Activated CD4-positive, alpha-beta T cell treated with anti-CD3 and anti-CD28 coated beads for 36 hours (primary cell): ENCODE results near the gene RNF39. TPM values are rescaled to one million over a fixed set of nuclear protein-coding genes. Genes with fewer than 3 reads are reported as not detected.

Experiments used
- ATAC-seq: fragments of 200-7000 bp; cut with Tn5 transposase; one replicate; pipeline ENCODE4 v1.10.0; 2021; ENCODE audit warnings: mild to moderate bottlenecking, moderate library complexity
- CTCF ChIA-PET: fragments of 350-600 bp; sonication (Branson Sonifier 250); formaldehyde crosslinking; loops from one replicate; lab custom pipeline; 2021; ENCODE audit warnings: antibody characterized with exemption; lab: Charles Lee
- POLR2A ChIA-PET: fragments of 350-600 bp; sonication (Branson Sonifier 250); formaldehyde crosslinking; loops from one replicate; lab custom pipeline; 2021; ENCODE audit warnings: antibody characterized with exemption, inconsistent platforms; lab: Charles Lee
- DNase-seq: peaks from one replicate; pipeline ENCODE4 v3.0.0-alpha.2; 2020
- H3K27ac Mint-ChIP-seq: one replicate; pipeline ENCODE4 v1.8.0; 2021; ENCODE audit warnings: mixed read lengths
- H3K27me3 Mint-ChIP-seq: one replicate; pipeline ENCODE4 v1.8.0; 2021; ENCODE audit warnings: mixed read lengths
- H3K36me3 Mint-ChIP-seq: one replicate; pipeline ENCODE4 v1.8.0; 2021; ENCODE audit warnings: low read depth, mixed read lengths
- H3K4me1 Mint-ChIP-seq: one replicate; pipeline ENCODE4 v1.8.0; 2021; ENCODE audit warnings: mixed read lengths
- H3K4me3 Mint-ChIP-seq: one replicate; pipeline ENCODE4 v1.8.0; 2021; ENCODE audit warnings: mild to moderate bottlenecking, moderate library complexity, mixed read lengths
- H3K9me3 Mint-ChIP-seq: one replicate; pipeline ENCODE4 v1.8.0; 2021; ENCODE audit warnings: low read depth, mixed read lengths
- intact Hi-C, 2 experiments: fragments of 100-400 bp; cut with DNase I in 1 of 2; cut with micrococcal nuclease in 1 of 2; formaldehyde crosslinking; loops; one replicate each; pipeline versions ENCODE4 v1.14.2 to v1.15.1; 2022 to 2024; cut with DNase I, micrococcal nuclease
- total RNA-seq, 2 experiments: library from RNA; stranded (reverse); gene quantifications; one replicate each; pipeline ENCODE4 v1.2.3, GENCODE V29; 2021

The RNF39 gene
- total RNA-seq, 2 experiments from 2014 or later, result not detected

DNA sequence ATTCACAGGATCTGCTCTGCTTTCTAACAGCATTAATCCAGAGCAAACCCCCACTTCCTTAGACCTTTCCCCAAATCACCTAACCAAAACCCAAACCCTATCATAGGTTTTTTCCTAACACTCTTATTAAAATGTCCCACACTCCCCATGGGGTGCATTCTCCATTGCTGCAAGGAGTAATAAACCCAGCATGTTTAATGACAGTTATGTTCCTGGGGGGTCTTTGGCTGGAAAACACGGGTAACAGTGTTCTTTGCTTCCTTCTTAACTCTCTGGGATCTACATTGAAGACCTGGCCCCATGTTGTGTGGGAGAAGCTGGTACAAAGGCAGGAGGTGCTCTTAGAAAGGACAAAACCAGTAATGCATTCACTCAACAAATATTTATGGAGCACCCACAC is 21.3 kb upstream of the RNF39 start:
- Mint-ChIP-seq H3K27ac (no peak overlapping the region), H3K27me3 (peaks cover 62% of the 10 kb centered on the region), H3K4me3 (no peak overlapping the region), H3K4me1 (peaks cover 30% of the 10 kb centered on the region), H3K36me3 (no peaks in the 10 kb centered on the region), H3K9me3 (no peaks in the 10 kb centered on the region)
- no peak for DNase-seq
- ATAC-seq, result no peak
- intact Hi-C loops, result no loop called here
- CTCF ChIA-PET, result interaction anchor here (0.6 to 0.8 kb wide), 2 partner anchors 9 to 182 kb away, joined by 3 read pairs; no protein-coding TSS in a partner anchor
- POLR2A ChIA-PET, result no interaction called here

DNA sequence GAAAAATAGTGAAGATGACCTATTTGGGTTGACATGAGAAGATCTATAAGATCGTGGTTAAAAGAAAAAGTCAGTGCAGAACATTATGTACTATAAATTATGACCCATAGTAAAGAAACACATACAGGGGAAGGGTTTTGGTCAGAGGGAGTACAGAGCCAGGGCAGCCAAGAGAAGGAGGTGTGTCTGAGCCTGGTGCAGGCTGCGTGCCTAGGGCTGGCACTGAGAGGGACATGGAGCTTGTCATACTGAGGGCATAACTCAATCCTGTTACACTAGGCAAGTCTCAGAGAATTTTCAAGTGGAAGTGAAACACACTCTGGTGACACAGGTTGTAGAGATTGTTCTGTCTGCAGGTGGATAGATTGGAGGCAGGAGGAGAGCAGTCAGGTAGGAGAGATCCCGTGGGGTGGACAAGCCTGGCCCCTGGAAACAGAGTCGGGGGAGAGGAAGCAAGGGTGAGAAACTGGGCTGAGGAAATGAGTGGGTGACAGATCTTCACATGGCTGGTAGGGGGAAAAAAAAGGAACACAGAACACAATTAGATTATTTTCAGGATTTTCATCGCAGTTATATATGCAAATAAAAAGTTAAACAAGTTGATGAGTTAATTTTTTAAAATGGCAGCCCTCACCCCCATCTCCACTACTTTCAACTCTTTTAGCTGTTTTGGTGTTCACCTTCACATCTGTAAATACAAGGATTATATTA is 18.5 kb upstream of the RNF39 start:
- Mint-ChIP-seq H3K27me3 (peaks cover 60% of the 10 kb centered on the region), H3K36me3 (no peaks in the 10 kb centered on the region), H3K9me3 (no peaks in the 10 kb centered on the region), H3K4me3 (no peak overlapping the region), H3K27ac (no peak overlapping the region), H3K4me1 (peaks cover 13% of the 10 kb centered on the region)
- no peak for DNase-seq
- no peak for ATAC-seq
- intact Hi-C loops, result no loop called here
- CTCF ChIA-PET, result interaction anchor here (0.8 to 2.3 kb wide), 4 partner anchors 9 to 58 kb away, joined by 3 to 8 read pairs (median 4); no protein-coding TSS in a partner anchor
- POLR2A ChIA-PET, result no interaction called here

DNA sequence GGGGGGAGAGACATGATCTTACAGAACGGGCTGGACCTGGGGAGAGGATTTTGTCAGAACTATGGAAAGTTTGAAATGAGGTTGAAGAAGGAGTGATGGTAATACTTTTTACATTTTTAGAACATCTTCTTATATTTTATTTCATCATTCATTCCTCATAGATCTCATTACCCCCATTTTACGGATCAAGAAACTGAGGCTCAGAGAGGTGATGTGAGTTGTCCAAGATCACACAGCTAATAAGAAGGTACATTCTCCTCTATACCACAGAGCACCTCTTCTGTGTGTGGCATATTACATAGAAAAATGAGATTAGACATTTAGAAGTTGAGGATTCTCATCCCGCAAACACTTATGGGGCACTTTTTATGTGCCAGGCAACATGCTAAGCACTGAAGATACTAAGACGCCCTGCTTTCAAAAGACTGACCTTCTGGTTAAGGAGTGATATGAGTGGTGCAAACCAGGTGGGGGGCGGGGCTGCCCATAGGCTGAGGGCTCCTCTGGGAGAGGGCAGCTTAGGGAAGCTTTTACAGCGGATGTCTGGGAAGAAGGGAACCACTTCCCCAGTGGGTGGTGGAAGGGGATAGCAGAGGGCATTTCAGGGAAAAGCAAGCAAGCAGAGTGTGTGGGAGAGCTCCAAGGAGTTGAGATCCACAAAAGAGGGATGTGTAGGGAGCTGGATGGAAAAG is 17.4 kb upstream of the RNF39 start:
- Mint-ChIP-seq H3K36me3 (no peaks in the 10 kb centered on the region), H3K4me1 (peaks cover 7% of the 10 kb centered on the region), H3K27me3 (peaks cover 53% of the 10 kb centered on the region), H3K4me3 (no peak overlapping the region), H3K9me3 (no peaks in the 10 kb centered on the region), H3K27ac (no peak overlapping the region)
- ATAC-seq (no peak), DNase-seq (no peak)
- intact Hi-C loops, result no loop called here
- ChIA-PET CTCF (interaction anchor here (1.1 to 2.3 kb wide), 3 partner anchors 10 to 57 kb away, joined by 3 to 8 read pairs (median 3); no protein-coding TSS in a partner anchor), POLR2A (no interaction called here)

DNA sequence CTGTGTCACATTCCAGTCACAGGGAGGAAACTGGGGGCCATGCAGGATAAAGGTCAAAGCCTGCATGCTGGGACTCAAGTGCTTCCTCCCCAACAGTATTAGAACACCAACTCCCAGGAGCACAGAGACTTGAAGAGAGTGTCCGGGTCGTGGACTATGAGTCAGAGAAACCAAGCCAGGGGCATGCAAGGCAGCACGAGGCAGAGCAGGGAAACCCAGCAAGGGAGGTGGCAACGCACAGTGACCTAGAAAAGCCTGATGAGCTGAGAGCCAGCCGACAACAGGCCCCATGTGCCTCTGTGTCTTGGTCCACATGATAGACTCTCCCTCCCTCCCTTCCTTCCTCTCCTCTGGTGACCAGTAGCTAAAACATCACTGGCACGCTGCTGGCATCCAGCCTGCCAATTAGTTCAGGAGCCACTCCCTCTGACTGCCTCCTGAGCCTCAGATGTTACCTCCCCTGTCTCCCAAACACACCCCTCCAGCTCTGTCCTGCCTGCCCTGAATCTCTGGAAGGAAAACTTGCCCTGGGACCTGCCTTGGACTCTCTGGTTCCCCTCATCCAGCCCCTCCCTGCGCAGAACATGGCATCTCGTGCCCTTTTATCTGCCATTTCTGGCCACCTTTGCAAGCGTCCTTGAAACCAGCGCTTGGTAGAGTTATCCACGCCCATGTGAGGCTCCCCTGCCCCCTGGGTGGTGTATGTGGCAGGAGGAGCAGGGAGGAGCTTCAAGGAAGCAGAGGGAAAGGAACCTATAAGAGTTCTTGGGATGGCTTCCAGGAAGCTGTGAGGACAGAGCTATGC is 16.2 kb upstream of the RNF39 start:
- DNase-seq (no peak), ATAC-seq (no peak)
- Mint-ChIP-seq H3K36me3 (no peaks in the 10 kb centered on the region), H3K9me3 (no peaks in the 10 kb centered on the region), H3K27ac (no peak overlapping the region), H3K4me3 (no peak overlapping the region), H3K27me3 (peaks cover 50% of the 10 kb centered on the region), H3K4me1 (no peaks in the 10 kb centered on the region)
- ChIA-PET POLR2A (no interaction called here), CTCF (interaction anchor here (0.8 to 2.6 kb wide), 2 partner anchors 13 to 39 kb away, joined by 4 to 9 read pairs; no protein-coding TSS in a partner anchor)
- intact Hi-C loops, result no loop called here

DNA sequence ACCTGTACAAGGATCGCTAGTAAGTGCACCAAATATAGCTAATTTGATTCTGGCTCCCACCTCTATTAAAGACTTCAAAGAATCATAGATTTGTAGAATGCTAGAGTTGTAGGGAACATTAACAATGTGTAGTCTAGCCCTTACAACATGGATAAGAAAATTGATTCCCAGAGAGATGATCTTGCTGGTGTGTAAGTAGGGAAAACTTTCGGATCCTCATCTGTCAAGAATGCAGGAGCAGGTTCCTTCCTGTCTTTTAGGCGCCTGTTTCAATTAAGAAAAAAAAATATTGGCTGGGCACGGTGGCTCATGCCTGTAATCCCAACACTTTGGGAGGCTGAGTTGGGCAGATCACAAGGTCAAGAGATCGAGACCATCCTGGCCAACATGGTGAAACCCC is 12.3 kb upstream of the RNF39 start:
- intact Hi-C loops, result no loop called here
- no peak overlapping the region for H3K27ac Mint-ChIP-seq
- no peaks in the 10 kb centered on the region for H3K9me3 Mint-ChIP-seq
- no peaks in the 10 kb centered on the region for H3K36me3 Mint-ChIP-seq
- DNase-seq (no peak), ATAC-seq (no peak)
- POLR2A ChIA-PET, result no interaction called here
- no peak overlapping the region for H3K4me3 Mint-ChIP-seq
- CTCF ChIA-PET, result interaction anchor here (0.6 to 2.1 kb wide), 7 partner anchors 8 to 320 kb away, joined by 3 to 9 read pairs (median 3); no protein-coding TSS in a partner anchor
- H3K4me1 Mint-ChIP-seq, result no peaks in the 10 kb centered on the region
- H3K27me3 Mint-ChIP-seq, result peaks cover 36% of the 10 kb centered on the region

DNA sequence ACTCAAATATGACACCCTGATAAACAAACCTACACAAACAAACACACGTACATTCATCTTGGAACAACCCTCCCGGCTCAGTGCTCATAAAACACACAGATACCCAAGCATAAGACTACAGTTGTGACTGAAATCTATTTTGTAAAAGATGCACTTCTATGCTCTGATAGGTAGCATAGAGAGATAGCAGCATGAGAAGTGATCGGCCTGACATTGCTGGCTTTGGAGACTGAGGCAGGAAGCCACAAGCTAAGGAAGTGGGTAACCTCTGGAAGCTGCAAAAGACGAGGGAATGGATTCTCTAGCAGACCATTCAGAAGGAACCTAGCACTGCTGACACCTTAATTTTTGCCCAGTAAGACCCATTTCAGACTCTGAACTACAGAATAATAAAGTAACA is 1.6 kb upstream of the RNF39 start:
- DNase-seq (no peak), ATAC-seq (no peak)
- Mint-ChIP-seq H3K4me3 (no peak overlapping the region), H3K27ac (no peak overlapping the region), H3K4me1 (peaks cover 30% of the 10 kb centered on the region), H3K9me3 (no peaks in the 10 kb centered on the region), H3K27me3 (peaks cover 28% of the 10 kb centered on the region), H3K36me3 (no peaks in the 10 kb centered on the region)
- POLR2A ChIA-PET, result no interaction called here
- intact Hi-C loops, result no loop called here
- CTCF ChIA-PET, result interaction anchor here (0.5 to 2.7 kb wide), 5 partner anchors 10 to 281 kb away, joined by 3 to 9 read pairs (median 3); partner anchors contain the start of gene TRIM26

DNA sequence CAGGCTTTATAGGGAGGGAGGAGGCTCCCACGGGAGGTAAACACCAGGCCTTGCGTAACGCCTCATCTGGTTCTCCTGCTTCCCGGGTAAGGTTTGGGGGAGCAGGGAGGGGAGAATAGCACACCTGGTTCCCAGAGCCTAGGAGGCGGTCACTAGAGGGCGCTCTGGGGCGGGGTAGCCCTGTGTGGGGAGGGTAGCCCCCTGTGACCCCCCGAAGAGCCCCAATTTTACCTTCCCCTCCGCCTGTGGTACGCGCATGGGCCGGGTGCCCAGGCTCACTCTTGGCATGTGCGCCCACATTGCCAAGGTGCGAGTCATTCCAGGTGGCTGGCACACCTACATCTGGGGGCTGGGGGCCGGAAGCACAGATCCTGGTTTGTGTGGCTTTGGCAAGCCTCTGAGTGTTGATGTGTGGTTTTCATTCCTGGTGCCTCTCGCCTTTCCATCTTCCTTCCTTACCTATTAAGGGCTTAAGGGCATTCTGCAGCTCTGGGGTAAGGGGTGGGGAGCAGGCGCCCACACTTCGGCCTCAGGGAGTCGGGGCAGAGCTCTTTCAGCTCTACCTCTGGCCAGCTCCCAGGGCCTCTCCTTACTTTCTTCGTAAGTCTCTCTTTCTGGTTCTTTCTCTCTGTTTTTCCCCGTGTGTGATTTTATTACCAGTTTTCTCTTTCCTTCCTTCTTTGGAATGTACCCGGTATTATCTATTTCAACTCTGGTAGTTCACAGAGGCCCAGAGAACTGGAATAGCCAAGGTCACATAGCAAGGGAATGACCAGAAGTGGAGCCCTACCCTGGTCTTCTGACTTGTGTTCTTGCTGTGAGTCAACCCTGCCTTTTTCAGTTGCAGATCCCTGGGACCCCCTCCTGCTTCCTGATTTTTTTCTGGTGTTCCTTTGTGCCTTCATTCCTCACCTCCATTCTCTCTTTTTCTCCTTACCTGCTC is 492 bp upstream of the RNF39 start:
- peaks cover 35% of the 10 kb centered on the region for H3K27me3 Mint-ChIP-seq
- H3K4me1 Mint-ChIP-seq, result peaks cover 34% of the 10 kb centered on the region
- ChIA-PET POLR2A (no interaction called here), CTCF (interaction anchor here (0.6 to 2.7 kb wide), 3 partner anchors 11 to 397 kb away, joined by 4 to 9 read pairs (median 4); no protein-coding TSS in a partner anchor)
- H3K9me3 Mint-ChIP-seq, result no peaks in the 10 kb centered on the region
- ATAC-seq (no peak), DNase-seq (peak; percentile 57)
- intact Hi-C loops, result no loop called here
- H3K36me3 Mint-ChIP-seq, result peaks cover 3% of the 10 kb centered on the region
- no peak overlapping the region for H3K27ac Mint-ChIP-seq
- peak overlapping the region; percentile 45 for H3K4me3 Mint-ChIP-seq

DNA sequence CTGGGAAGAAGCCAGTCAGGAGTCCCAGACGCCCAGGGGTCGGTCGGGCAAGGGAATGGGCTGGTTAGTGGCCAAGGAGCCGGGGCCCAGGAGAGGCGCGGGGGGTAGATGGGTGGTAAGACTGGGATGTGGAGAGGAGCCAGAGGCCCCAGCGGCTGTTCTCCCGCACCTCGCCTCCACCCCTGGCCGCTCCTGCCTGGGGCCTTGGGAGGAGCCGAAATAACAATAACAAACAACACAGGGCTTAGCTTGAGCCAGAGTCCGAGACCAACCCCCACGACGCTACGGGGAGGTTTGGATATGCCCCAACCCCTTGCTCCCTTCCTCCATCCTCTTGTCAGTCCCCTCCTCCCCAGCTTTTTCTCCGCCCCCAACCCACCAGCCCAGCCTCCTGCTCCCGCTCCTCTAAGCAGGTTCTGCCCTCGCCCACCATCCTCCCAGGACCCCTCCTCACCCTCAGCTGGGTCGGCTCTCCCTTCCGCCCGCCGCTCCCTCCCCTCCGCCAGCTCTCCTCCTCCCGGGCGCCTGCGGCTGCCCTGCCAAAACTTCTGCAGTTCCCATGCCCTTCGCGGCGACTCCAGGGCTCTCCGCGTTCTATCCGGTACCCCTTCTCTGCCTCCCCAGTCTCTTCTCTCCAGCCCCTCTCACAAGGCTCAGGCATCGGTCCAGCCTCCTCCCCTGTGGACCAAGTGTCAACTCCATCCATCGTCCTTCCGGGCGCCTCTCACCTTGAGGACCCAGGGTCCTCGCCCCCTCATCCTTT is 1.1 kb downstream of the RNF39 start:
- peak overlapping the region; percentile 54 for H3K4me3 Mint-ChIP-seq
- DNase-seq (no peak), ATAC-seq (peak; percentile 18)
- peaks cover 17% of the 10 kb centered on the region for H3K36me3 Mint-ChIP-seq
- ChIA-PET POLR2A (interaction anchor here (0.5 to 1.0 kb wide), 3 partner anchors 14 to 1305 kb away, joined by 3 to 7 read pairs (median 4); partner anchors contain the start of gene POLR1H), CTCF (interaction anchor here (0.6 to 1.3 kb wide), 5 partner anchors 8 to 59 kb away, joined by 3 to 4 read pairs (median 3); no protein-coding TSS in a partner anchor)
- H3K9me3 Mint-ChIP-seq, result no peaks in the 10 kb centered on the region
- intact Hi-C loops, result no loop called here
- H3K27ac Mint-ChIP-seq, result no peak overlapping the region
- peaks cover 38% of the 10 kb centered on the region for H3K27me3 Mint-ChIP-seq
- peaks cover 39% of the 10 kb centered on the region for H3K4me1 Mint-ChIP-seq

DNA sequence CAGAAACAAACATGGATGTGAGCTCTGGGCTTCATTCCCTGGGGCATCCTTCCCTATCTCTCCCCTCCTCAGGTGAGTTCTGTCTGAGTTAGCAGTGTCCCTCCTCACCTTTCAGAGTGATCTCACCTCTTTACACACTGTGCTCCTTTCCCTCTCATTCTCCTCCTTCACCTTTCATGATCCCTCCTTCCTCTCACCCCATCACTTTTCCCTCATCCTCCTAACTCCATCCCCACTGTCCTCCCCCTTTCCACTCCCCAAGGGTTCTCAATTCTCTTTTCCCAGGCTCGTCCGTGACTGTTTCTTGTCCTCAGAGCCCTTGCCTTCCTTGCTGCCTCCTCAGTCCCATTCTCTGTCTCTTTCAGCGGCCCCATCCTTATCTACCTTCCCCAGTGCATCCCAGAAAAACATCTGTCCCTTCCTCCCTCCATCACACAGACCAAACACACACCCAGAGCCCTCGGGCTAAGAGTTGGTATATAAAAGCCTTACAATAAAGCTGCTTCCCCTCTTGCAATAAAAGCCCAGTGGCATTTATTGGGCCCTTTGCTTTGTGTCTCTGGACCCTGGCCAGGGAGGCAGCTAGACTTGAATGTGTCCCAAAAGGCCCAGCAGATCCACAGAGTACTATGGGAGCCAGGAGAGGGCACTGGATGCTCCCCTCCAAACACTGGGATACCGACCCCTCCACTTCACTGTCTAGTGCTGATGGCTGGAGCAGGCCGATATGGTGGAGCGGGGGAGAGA is 1.9 kb downstream of the RNF39 start:
- Mint-ChIP-seq H3K36me3 (peaks cover 23% of the 10 kb centered on the region), H3K27me3 (peaks cover 38% of the 10 kb centered on the region), H3K4me1 (peaks cover 42% of the 10 kb centered on the region), H3K9me3 (no peaks in the 10 kb centered on the region), H3K27ac (no peak overlapping the region), H3K4me3 (peak overlapping the region; percentile 54)
- intact Hi-C loops, result no loop called here
- no peak for DNase-seq
- CTCF ChIA-PET, result interaction anchor here (0.6 kb wide), 1 partner anchor 16 kb away, joined by 3 read pairs; no protein-coding TSS in a partner anchor
- POLR2A ChIA-PET, result interaction anchor here (0.6 to 1.0 kb wide), 2 partner anchors 13 to 1306 kb away, joined by 3 to 7 read pairs; partner anchors contain the start of gene POLR1H
- no peak for ATAC-seq
